NCI-H2227 (cell line): ENCODE results near the gene DNAJB2.
"Not testable (repeated sequence)": the region's sequence is repeated elsewhere in the genome, so short reads cannot be mapped to it uniquely, and the experiment has no call there.

Experiments used
- DNase-seq: peaks from one replicate; lab custom pipeline; 2025; ENCODE audit not compliant: unreplicated experiment; lab: John Stamatoyannopoulos, UW

DNAJB2 gene

GRCh38 chr2:219298759-219299371 lies 19.7 kb downstream of the DNAJB2 start:
- DNase-seq: peak; percentile 86

GRCh38 chr2:219299372-219299760 lies 20.2 kb downstream of the DNAJB2 start:
- no peak for DNase-seq

- DNase-seq: no peak
Measured at GRCh38 chr2:219300022-219300421, 20.9 kb downstream of the DNAJB2 start.

- no peak for DNase-seq
Measured at GRCh38 chr2:219302412-219302968, 23.3 kb downstream of the DNAJB2 start.

GRCh38 chr2:219304223-219304622 lies 25.1 kb downstream of the DNAJB2 start:
- no peak for DNase-seq

GRCh38 chr2:219306047-219306446 lies 26.9 kb downstream of the DNAJB2 start:
- no peak for DNase-seq

GRCh38 chr2:219308142-219309101 lies 29.3 kb downstream of the DNAJB2 start:
- DNase-seq: peak; percentile 81

- peak; percentile 96 for DNase-seq
Measured at GRCh38 chr2:219309278-219309677, 30.1 kb downstream of the DNAJB2 start, which contains the start of gene PTPRN. PTPRN (minus strand) TSS chr2:219309401; CDS start chr2:219309332, 69 bp downstream.

GRCh38 chr2:219312683-219313263 lies 33.6 kb downstream of the DNAJB2 start:
- DNase-seq: not testable (repeated sequence)

- no peak for DNase-seq
Measured at GRCh38 chr2:219314804-219315468, 35.8 kb downstream of the DNAJB2 start.

GRCh38 chr2:219323434-219323833 lies 44.3 kb downstream of the DNAJB2 start:
- DNase-seq: no peak

- no peak for DNase-seq
Measured at GRCh38 chr2:219325136-219325535, 46.0 kb downstream of the DNAJB2 start.

- DNase-seq: no peak
Measured at GRCh38 chr2:219325657-219326315, 46.6 kb downstream of the DNAJB2 start.

- DNase-seq: peak; percentile 12
Measured at GRCh38 chr2:219327719-219328118, 48.6 kb downstream of the DNAJB2 start.

GRCh38 chr2:219331560-219332213 lies 52.5 kb downstream of the DNAJB2 start:
- no peak for DNase-seq

GRCh38 chr2:219332542-219332941 lies 53.4 kb downstream of the DNAJB2 start, which contains the start of gene RESP18:
RESP18 (minus strand) TSS chr2:219332744.
- no peak for DNase-seq

GRCh38 chr2:219334076-219334475 lies 54.9 kb downstream of the DNAJB2 start:
- no peak for DNase-seq

- DNase-seq: peak; percentile 89
Measured at GRCh38 chr2:219335373-219335786, 56.2 kb downstream of the DNAJB2 start.
